ENCODE data around the gene SKAP2.

The SKAP2 gene

DNA sequence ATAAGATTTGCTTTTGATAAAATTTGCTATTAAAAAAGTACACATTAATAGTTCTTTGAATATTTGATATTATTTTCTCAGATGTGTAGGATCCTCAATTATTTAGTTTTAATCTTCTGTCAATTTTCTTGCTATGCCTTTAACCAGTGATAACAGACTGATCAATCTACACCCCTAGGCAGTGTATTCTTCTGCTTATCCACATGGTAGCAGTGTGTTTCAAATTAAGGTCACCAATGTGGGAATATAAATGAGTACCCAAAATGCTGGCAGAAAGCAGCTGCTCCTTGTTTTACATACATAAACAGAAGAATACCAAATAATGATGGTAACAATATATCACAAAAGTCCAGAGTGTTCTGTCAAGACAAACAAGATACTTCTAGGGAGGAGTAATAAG, 87.0 kb downstream of the SKAP2 start:
- no peak for DNase-seq (ENCODE audit: low read depth)

GRCh38 chr7:26760501-26760900, 103.9 kb downstream of the SKAP2 start:
- DNase-seq (ENCODE audit: low read depth), result no peak

DNA sequence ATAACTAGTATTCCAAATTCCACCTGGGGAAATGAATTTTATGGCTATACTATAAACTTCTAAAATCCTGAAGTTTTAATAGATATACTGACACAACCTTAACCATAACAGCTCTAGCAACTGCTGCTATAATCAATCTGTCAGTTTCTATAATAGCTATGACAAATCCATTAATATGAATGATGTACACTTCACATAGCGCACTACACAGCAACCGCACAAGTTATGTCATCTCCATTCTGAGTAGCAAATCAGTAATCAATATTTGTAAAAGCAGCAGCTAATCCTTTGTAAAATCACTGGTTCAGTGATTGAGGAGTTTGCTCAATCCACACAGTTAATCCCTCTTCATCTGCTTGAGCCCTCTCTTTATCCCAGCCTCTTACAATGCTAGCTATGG, 105.3 kb downstream of the SKAP2 start:
- no peak for DNase-seq (ENCODE audit: low read depth)

DNA sequence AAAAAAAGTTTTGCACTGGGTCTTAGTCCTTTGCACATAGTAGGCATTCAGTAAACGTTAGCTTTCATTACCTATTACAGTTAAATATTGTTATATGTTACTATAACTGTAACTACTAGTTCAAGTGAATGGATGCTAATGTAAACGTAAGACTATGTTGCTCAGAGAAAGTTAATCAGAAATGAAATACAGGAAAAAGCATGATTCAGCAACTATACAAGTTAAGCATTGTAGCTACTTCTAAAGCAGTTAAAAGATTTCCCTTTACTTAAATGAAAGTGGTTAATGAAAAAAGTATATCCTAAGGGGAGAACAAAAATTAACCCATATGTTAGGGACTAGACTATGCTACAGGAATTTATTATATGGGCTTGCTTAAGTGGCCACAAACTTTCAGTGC, 121.2 kb downstream of the SKAP2 start:
- no peak for DNase-seq (ENCODE audit: low read depth)

- no peak for DNase-seq (ENCODE audit: low read depth)
These were observed 128.3 kb downstream of the SKAP2 start for GRCh38 chr7:26735976-26736600.

DNA sequence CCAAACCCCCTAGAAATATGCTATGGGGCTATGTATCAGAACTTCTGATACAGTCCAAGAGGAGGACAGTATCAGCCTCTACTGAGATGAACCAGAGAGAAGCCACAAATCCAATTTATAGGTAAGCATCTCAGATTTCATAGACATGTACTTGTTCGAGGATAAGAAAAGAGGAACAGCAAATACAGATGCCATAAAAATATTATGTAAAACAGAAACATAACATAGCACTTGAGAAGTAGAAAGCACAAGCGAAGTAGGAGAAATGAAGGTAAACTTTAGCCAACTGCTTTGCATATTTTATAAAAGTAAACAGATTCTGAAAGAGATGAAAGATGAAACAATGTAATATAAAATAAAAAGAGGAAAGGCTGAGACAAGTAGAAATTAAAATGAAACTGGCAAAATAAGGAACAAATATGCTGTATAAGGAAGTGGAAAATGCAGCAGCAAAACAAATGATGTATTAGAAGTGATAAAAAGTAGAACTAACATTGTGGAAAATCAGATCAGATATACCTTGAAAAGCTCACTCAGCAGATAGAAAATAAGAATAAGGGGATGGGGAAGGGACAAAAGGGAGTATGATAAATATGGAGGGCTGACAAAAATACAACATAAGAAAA, 135.1 kb downstream of the SKAP2 start:
- DNase-seq (ENCODE audit: low read depth), result no peak

DNA sequence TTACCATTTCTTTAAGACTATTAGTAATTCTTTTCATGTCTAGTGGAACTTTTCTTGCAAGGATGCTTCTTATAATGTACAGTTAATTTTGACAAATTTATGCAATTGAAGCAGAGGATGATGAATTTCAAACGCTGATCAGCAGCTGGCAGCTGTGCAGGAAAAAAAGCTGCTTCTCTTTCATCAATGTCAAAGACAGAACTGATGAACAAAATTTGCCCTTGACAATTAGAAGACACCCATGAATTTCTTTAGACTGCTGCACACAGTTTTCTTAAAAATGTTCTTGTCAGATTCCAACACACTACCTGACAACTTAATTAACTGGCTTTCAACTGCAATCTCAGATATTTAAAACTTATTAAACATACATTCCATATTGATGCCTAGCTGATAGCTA, 138.3 kb downstream of the SKAP2 start:
- DNase-seq (ENCODE audit: low read depth), result no peak

GRCh38 chr7:26724795-26725194, 139.6 kb downstream of the SKAP2 start:
- no peak for DNase-seq (ENCODE audit: low read depth)

DNA sequence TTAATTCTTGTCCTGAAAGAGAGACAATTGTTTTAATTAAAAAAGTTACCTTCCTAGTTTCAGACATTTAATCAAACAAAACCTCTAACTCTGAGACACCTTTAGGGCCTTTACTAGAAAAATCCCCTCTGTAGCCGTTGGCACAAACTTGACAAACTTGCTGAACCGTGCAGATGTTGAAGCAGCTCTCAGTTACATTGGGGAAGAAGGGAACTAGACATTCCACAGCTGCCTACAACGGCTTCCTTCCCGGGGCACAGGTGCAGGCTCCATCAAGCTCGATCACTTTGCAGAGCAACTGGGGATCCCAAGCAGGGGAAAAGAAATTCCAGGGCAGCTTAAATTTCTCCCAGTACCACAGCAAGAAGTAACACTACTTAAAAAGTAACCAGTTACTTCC, 141.3 kb downstream of the SKAP2 start:
- no peak for DNase-seq (ENCODE audit: low read depth)

DNA sequence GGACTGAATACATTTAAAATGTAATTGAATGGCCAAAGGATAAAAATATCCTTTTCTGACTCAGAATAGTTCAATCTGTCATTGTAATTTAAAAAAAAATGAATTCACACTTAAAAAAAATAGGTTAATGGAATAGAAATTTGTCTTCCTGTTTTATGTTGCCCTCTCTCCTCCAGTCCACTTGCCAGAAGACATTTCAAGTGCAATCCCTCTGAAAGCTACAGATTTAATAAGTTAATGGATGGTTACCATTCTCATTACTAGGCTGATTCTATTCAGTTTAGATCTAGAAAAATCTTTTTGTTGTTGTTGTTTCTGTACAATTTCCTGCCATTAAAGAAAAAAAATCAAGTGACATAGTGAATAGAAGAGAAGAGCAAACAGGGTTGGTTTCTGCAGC, 142.9 kb downstream of the SKAP2 start:
- no peak for DNase-seq (ENCODE audit: low read depth)

DNA sequence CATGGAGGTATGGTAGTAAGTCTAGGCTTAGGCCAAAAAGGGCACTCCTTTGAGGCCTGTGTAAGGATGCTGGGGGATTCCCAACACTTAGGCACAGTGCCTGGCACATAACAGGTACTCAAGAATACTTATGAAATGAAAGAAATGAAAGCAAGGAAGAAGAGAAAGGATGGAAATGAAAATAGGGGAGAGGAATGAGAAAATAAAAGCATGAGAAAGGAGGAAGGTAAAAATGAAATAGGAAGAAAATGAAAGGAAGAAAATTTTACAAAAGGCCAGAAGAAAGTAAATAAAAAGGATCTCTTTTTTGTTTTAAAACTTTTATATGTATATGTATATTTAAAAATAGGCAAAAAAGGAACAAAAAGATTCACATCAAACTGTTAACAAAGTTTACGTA, 146.3 kb downstream of the SKAP2 start:
- no peak for DNase-seq (ENCODE audit: low read depth)

- no peak for DNase-seq (ENCODE audit: low read depth)
These were observed 150.0 kb downstream of the SKAP2 start for GRCh38 chr7:26714438-26714837.

GRCh38 chr7:26714006-26714405, 150.4 kb downstream of the SKAP2 start:
- no peak for DNase-seq (ENCODE audit: low read depth)

DNA sequence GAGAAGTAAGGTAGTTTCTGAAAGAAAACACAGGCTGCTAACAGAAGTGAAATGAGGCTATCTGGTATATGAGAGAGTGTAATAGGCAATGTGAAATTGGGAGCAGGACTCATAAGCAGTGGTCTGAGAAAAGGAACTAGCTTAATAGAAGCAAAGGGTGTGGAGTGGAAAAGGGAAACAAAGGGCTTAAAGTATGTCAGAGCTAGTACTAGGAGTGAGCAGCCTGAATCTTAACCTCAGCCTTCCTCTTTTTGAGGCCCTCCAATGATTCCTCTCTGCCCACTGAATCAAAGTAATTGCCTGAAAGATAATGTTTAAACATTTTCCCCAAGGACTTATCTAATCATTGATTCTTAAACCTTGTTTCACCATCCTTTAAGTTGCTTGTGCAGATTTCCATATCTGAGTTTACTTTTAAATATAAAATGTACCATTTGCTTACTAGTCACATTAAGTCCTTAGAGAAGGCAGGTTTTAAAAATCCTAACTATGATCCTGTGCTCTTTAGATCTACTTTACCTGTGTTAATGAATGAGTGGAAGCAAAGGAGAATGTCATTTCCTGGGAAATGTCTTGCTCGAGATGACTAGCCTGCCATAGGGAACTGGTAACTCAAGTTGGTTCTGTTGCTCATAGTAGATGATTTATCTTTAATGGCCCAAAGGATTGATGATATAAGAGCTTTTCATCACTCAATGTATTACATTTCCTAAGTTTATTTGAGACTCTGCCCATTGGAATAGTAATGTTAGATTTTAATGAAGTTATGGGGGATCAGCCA, 155.0 kb downstream of the SKAP2 start:
- no peak for DNase-seq (ENCODE audit: low read depth)

- DNase-seq (ENCODE audit: low read depth), result no peak
These were observed 158.8 kb downstream of the SKAP2 start for GRCh38 chr7:26705567-26705966.

- no peak for DNase-seq (ENCODE audit: low read depth)
These were observed 159.6 kb downstream of the SKAP2 start for GRCh38 chr7:26704786-26705185.

DNA sequence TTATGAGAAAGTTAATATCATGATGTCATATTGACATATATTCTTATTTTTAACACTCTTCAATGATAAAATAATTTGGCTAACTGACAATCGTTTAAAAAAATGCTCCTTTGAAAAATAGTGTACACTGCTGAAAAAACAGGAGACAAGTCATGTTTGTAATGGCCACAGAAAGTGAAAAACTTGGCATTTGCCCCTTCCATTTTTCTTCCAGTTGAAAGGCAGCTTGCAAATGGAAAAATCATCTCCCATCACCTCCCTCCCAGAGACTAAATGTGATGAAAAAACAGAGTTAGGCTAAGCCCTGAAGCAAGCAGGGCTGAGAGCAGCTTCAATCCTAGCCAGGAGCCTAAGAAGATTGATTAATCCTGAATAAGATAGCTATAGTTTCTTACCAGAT, 160.4 kb downstream of the SKAP2 start:
- no peak for DNase-seq (ENCODE audit: low read depth)

GRCh38 chr7:26700893-26701292, 163.5 kb downstream of the SKAP2 start:
- no peak for DNase-seq (ENCODE audit: low read depth)

- no peak for DNase-seq (ENCODE audit: low read depth)
These were observed 164.0 kb downstream of the SKAP2 start for GRCh38 chr7:26700386-26700785.

GRCh38 chr7:26699766-26700165, 164.6 kb downstream of the SKAP2 start:
- no peak for DNase-seq (ENCODE audit: low read depth)

- no peak for DNase-seq (ENCODE audit: low read depth)
These were observed 165.6 kb downstream of the SKAP2 start for GRCh38 chr7:26698806-26699205.

GRCh38 chr7:26698194-26698593, 166.2 kb downstream of the SKAP2 start:
- DNase-seq (ENCODE audit: low read depth), result no peak

GRCh38 chr7:26696978-26697377, 167.4 kb downstream of the SKAP2 start:
- DNase-seq (ENCODE audit: low read depth), result no peak

- DNase-seq (ENCODE audit: low read depth), result no peak
These were observed 168.2 kb downstream of the SKAP2 start for GRCh38 chr7:26696161-26696560.
